ENCODE data around the gene YAF2. TPM values are rescaled to one million over a fixed set of nuclear protein-coding genes. Genes with fewer than 3 reads are reported as not detected.
A peak's percentile ranks its signal among the peaks of the same experiment; 100 is the strongest.

Gene YAF2
- total RNA-seq, 1 donor from 2014 or later, result 28.0 TPM

DNA sequence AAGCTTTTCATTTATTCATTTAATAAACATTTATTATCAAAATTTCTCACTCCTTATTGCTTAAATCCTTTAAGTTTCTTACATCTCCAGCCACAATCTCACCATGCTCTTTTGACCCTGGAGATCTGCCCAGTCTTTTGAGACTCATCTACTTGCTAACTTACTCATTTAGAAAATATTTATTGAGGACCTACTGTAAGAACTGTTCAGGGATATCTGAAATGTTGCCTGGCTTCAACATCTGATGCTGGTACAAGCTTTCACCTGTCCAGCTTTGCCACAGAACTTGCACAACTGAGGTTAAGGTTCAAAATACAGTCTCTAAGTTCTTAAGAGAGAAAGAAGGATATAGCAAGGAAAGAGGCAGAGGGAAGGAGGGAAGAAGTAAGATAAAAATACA, 75.9 kb downstream of the YAF2 start:
- H3K27ac ChIP-seq, result no peak overlapping the region
- H3K9me3 ChIP-seq, result no peaks in the 10 kb centered on the region
- intact Hi-C loops (cut with DNase I), result no loop called here
- ATAC-seq, result no peak
- no peak overlapping the region for H3K4me3 ChIP-seq
- no peak for DNase-seq
- no peaks in the 10 kb centered on the region for H3K4me1 ChIP-seq
- no peaks in the 10 kb centered on the region for H3K27me3 ChIP-seq
- H3K36me3 ChIP-seq, result peaks cover 25% of the 10 kb centered on the region
- no peak for TF ChIP-seq CTCF (IDR thresholded peaks at IDR 0.05)

- Histone ChIP-seq H3K4me3 (no peak overlapping the region), H3K27me3 (no peaks in the 10 kb centered on the region), H3K36me3 (peaks cover 29% of the 10 kb centered on the region), H3K9me3 (no peaks in the 10 kb centered on the region), H3K27ac (no peak overlapping the region), H3K4me1 (no peaks in the 10 kb centered on the region)
- DNase-seq (no peak), ATAC-seq (no peak)
- TF ChIP-seq CTCF (IDR thresholded peaks at IDR 0.05), result no peak
- intact Hi-C loops (cut with DNase I), result no loop called here
These were observed 76.5 kb downstream of the YAF2 start for GRCh38 chr12:42161529-42161928.

- Histone ChIP-seq H3K36me3 (peaks cover 27% of the 10 kb centered on the region), H3K27me3 (no peaks in the 10 kb centered on the region), H3K27ac (no peak overlapping the region), H3K9me3 (no peaks in the 10 kb centered on the region), H3K4me1 (no peaks in the 10 kb centered on the region), H3K4me3 (no peak overlapping the region)
- intact Hi-C loops (cut with DNase I), result no loop called here
- no peak for DNase-seq
- no peak for TF ChIP-seq CTCF (IDR thresholded peaks at IDR 0.05)
- ATAC-seq, result no peak
These were observed 81.8 kb downstream of the YAF2 start for GRCh38 chr12:42156232-42156631.

DNA sequence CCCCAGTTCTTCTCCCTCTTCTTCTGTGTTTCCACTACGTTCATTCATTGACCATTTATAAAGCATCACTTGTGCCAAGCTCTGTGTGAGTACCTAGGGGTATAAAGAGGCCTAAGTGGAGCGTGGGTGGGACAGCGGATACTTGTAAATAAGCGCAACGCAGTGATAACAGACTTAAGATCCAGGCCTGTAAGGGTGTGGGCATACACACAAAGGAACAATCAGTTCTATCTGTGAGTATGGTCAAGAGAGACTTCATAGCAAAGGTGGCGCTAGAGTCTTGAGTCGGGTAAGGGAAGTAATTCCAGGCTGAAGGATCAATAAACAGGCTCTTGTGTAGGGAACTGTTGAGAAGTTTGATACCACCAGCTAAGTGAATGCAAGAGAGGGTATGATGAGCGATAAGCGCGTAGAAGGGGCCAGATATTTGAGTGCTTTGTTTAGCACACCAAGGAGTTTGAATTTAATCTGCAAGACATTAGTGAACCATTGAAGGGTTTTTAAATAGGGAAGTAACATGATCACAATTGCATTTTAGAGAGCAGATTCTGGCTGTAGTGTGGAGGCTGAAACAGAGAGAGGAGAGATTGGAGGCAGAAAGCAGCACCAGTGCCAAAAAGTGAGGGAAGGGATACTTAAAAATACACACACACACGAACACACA, 92.4 kb downstream of the YAF2 start:
- no peaks in the 10 kb centered on the region for H3K36me3 ChIP-seq
- peak overlapping the region; percentile 66 for H3K4me3 ChIP-seq
- DNase-seq (no peak), ATAC-seq (no peak)
- no peaks in the 10 kb centered on the region for H3K9me3 ChIP-seq
- intact Hi-C loops (cut with DNase I), result no loop called here
- no peaks in the 10 kb centered on the region for H3K27me3 ChIP-seq
- no peak for TF ChIP-seq CTCF (IDR thresholded peaks at IDR 0.05)
- peaks cover 17% of the 10 kb centered on the region for H3K4me1 ChIP-seq
- no peak overlapping the region for H3K27ac ChIP-seq

DNA sequence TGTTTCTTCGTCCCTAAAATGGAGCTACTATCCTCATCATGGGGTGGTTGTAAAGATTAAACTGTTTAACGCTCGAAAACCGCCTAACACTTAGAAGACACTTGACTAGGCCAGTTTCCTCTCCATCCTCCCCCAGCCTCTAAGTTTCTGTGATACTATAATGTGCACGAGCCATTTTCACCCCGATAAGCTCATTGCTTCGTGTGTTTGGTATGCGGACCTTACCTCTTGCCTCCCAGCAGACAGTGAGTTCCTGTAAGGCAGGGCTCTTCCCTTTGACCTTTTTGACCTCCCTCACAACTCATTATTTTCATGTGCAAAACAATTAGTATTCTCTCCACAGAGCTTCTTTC, 92.9 kb downstream of the YAF2 start:
- no peak for DNase-seq
- H3K27me3 ChIP-seq, result no peaks in the 10 kb centered on the region
- no peak for TF ChIP-seq CTCF (IDR thresholded peaks at IDR 0.05)
- peak overlapping the region; percentile 66 for H3K4me3 ChIP-seq
- H3K9me3 ChIP-seq, result no peaks in the 10 kb centered on the region
- peak overlapping the region; percentile 83 for H3K27ac ChIP-seq
- intact Hi-C loops (cut with DNase I), result no loop called here
- no peaks in the 10 kb centered on the region for H3K36me3 ChIP-seq
- peaks cover 17% of the 10 kb centered on the region for H3K4me1 ChIP-seq
- no peak for ATAC-seq
